HepG2 (cell line): ENCODE data around the gene CREBRF. TPM values are rescaled to one million over a fixed set of nuclear protein-coding genes. Genes with fewer than 3 reads are reported as not detected.
A peak's percentile ranks its signal among the peaks of the same experiment; 100 is the strongest.

Experiments used
- ATAC-seq: fragments of 200-7000 bp; cut with Tn5 transposase; 3 replicates; pipeline ENCODE4 v1.9.1; 2020; ENCODE audit warnings: mild to moderate bottlenecking, moderate library complexity
- BruUV-seq: library from RNA; stranded (reverse); fragments of 400-500 nt; replicated peaks from 2 replicates; lab custom pipeline; 2021; lab: Mats Ljungman, UMichigan
- CTCF ChIA-PET: fragments of 300-600 bp; formaldehyde crosslinking; extraction: SDS; loops from one replicate; lab custom pipeline; 2021; ENCODE audit warnings: low total read pairs, inconsistent platforms, low intra/inter-chr PET ratio; lab: Yijun Ruan, JAX
- POLR2A ChIA-PET: fragments of 350-600 bp; sonication (Branson Sonifier 250); formaldehyde crosslinking; loops from one replicate; lab custom pipeline; 2020; ENCODE audit warnings: antibody characterized with exemption, inconsistent platforms; lab: Yijun Ruan, JAX
- DNase-seq: peaks from one replicate; pipeline ENCODE4 v3.0.0-alpha.2; 2015; ENCODE audit warnings: low spot score
- FAIRE-seq: peaks from 3 replicates; lab custom pipeline; 2011; peaks lifted over from hg19 to GRCh38; lab: Jason Lieb, UNC
- H2AFZ ChIP-seq: one replicate; pipeline ENCODE4 v1.6.1; 2011; ENCODE audit warnings: low read length, inconsistent platforms
- H3K27ac ChIP-seq: fragments of 300-600 bp; 3 replicates; pipeline ENCODE4 v1.8.0; 2011; ENCODE audit warnings: mixed run types, mild to moderate bottlenecking, mixed read lengths, low read length, inconsistent platforms; ENCODE audit not compliant: insufficient read depth; ENCODE audit errors: extremely low read length
- H3K27me3 ChIP-seq, 2 experiments: fragments of 200-600 bp in 1 of 2; 2 replicates in 1 of 2; 3 replicates in 1 of 2; pipeline versions ENCODE4 v1.6.0 to v1.8.0; 2011; ENCODE audit warnings: low read length in 2 of 2, mild to moderate bottlenecking in 2 of 2, moderate library complexity in 2 of 2, inconsistent platforms in 1 of 2; ENCODE audit not compliant: insufficient read depth in 2 of 2, control insufficient read depth in 1 of 2
- H3K36me3 ChIP-seq, 2 experiments: fragments of 200-600 bp in 1 of 2; replicated peaks in 1 of 2; 2 replicates in 1 of 2; 3 replicates in 1 of 2; pipeline versions ENCODE4 v1.5.1 to v1.8.0; 2011; ENCODE audit warnings: low read length in 2 of 2, inconsistent platforms in 1 of 2; ENCODE audit not compliant: insufficient read depth in 2 of 2, control insufficient read depth in 1 of 2
- H3K4me1 ChIP-seq: 2 replicates; pipeline ENCODE4 v1.5.1; 2012; ENCODE audit warnings: low read length, inconsistent platforms; ENCODE audit not compliant: insufficient read depth
- H3K4me2 ChIP-seq: 2 replicates; pipeline ENCODE4 v1.6.0; 2011; ENCODE audit warnings: low read depth, low read length, inconsistent platforms
- H3K4me3 ChIP-seq, 3 experiments: fragments of 200-600 bp in 1 of 3; sonication (generic), shearing (Covaris generic) in 1 of 3; replicated peaks in 1 of 3; 2 replicates each; pipeline ENCODE4 v1.5.1; 2011 to 2016; ENCODE audit warnings: low read length in 3 of 3, inconsistent platforms in 2 of 3, low read depth in 2 of 3, mild to moderate bottlenecking in 2 of 3, control low read depth in 1 of 3, mixed read lengths in 1 of 3; ENCODE audit not compliant: insufficient read depth in 1 of 3
- H3K79me2 ChIP-seq: one replicate; pipeline ENCODE4 v1.6.1; 2011; ENCODE audit warnings: low read length, inconsistent platforms; ENCODE audit not compliant: insufficient read depth
- H3K9ac ChIP-seq: 2 replicates; pipeline ENCODE4 v1.6.0; 2011; ENCODE audit warnings: mild to moderate bottlenecking, low read depth, low read length, inconsistent platforms; ENCODE audit not compliant: insufficient read depth
- H3K9me3 ChIP-seq: 2 replicates; pipeline ENCODE4 v1.5.1; 2012; ENCODE audit warnings: mild to moderate bottlenecking, low read length
- H4K20me1 ChIP-seq: 2 replicates; pipeline ENCODE4 v1.6.0; 2011; ENCODE audit warnings: inconsistent platforms, mild to moderate bottlenecking, low read length, moderate library complexity; ENCODE audit not compliant: insufficient read depth
- NR2C2 ChIP-seq: sonication (generic); formaldehyde crosslinking; IDR thresholded peaks from 2 replicates; pipeline ENCODE4 v1.4.0; 2020; ENCODE audit warnings: missing genetic modification reagents, mild to moderate bottlenecking, moderate library complexity, borderline replicate concordance
- REXO4 ChIP-seq: sonication (generic); formaldehyde crosslinking; IDR thresholded peaks from 2 replicates; pipeline ENCODE4 v1.8.0; 2022; ENCODE audit warnings: missing genetic modification reagents, mild to moderate bottlenecking, borderline replicate concordance
- TCF7 ChIP-seq: sonication (generic); IDR thresholded peaks from 2 replicates; pipeline ENCODE4 v1.6.1; 2016; ENCODE audit warnings: antibody characterized with exemption, low read depth
- ZHX2 ChIP-seq, 2 experiments: sonication (generic) in 1 of 2; formaldehyde crosslinking in 1 of 2; IDR thresholded peaks; 2 replicates each; pipeline versions ENCODE4 v1.6.1 to v1.9.0; 2014 to 2022; ENCODE audit warnings: antibody characterized with exemption in 1 of 2, borderline replicate concordance in 1 of 2, inconsistent platforms in 1 of 2, low read depth in 1 of 2, missing genetic modification reagents in 1 of 2
- ZNF331 ChIP-seq: sonication (generic); formaldehyde crosslinking; IDR thresholded peaks from 2 replicates; pipeline ENCODE4 v1.4.0; 2020; ENCODE audit warnings: missing genetic modification reagents
- ZNF629 ChIP-seq: sonication (generic); formaldehyde crosslinking; conservative IDR thresholded peaks from 2 replicates; pipeline ENCODE4 v1.5.0; 2020; ENCODE audit warnings: missing genetic modification reagents
- ZSCAN29 ChIP-seq: sonication (generic); formaldehyde crosslinking; conservative IDR thresholded peaks from 2 replicates; pipeline ENCODE4 v1.4.0; 2020; ENCODE audit warnings: mild to moderate bottlenecking, missing genetic modification reagents
- whole genome bisulfite sequencing: methylation state at CpG from one replicate; pipeline ENCODE4 v1.1.6; 2017; ENCODE audit warnings: low lambda C conversion rate; 5-methylcytosine and 5-hydroxymethylcytosine counted together
- in situ Hi-C: cut with HindIII; loops from 2 replicates; pipeline ENCODE4 v1.10.0; 2017; ENCODE audit warnings: low pct_unique_long_range_greater_than_20kb; ENCODE audit not compliant: extremely low pct_ligation_motif_present
- intact Hi-C: fragments of 100-400 bp; cut with micrococcal nuclease; formaldehyde crosslinking; loops from one replicate; pipeline ENCODE4 v1.10.0; 2022; ENCODE audit not compliant: unreplicated experiment
- polyA plus RNA-seq, 8 experiments: library from polyadenylated mRNA; depleted of rRNA in 3 of 8; stranded (reverse) in 7 of 8; unstranded in 1 of 8; fragments of >200 nt; fragmentation: Illumina TruSeq in 4 of 8; extraction: Trizol in 4 of 8; gene quantifications; 2 replicates each; pipeline versions ENCODE4 v1.2.1 to v1.2.3, GENCODE V29; 2011 to 2016; ENCODE audit warnings: low read depth in 4 of 8, missing spikeins in 1 of 8, mixed read lengths in 1 of 8; ENCODE audit not compliant: insufficient read depth in 1 of 8
- total RNA-seq, 5 experiments: library from RNA; depleted of rRNA; stranded (reverse); fragments of >200 nt; fragmentation: Illumina TruSeq; extraction: Trizol; gene quantifications; 2 replicates each; pipeline ENCODE4 v1.2.3, GENCODE V29; 2016; ENCODE audit warnings: low read depth in 1 of 5

CREBRF gene
- total and polyA plus RNA-seq, 2 of the 13 experiments (the other 11 are each of a cell fraction or from before 2014, with no cell fraction given): 4.5 to 10.2 TPM

GRCh38 chr5:173175523-173175922, 119.4 kb downstream of the CREBRF start (continued):
- TF ChIP-seq ZHX2 (IDR thresholded peaks at IDR 0.05; ENCODE audit: low read depth): no peak
- TF ChIP-seq ZHX2 (CRISPR knock-in tag; IDR thresholded peaks at IDR 0.05; ENCODE audit: borderline replicate concordance): no peak
- no peak for TF ChIP-seq TCF7
- TF ChIP-seq ZSCAN29 (CRISPR knock-in tag): no peak
- TF ChIP-seq REXO4: no peak

- H3K27me3 ChIP-seq: peaks cover 2 to 38% of the 10 kb centered on the region in 2 experiments
- H3K4me1 ChIP-seq: 0 out of 2 replicates have a peak, but pooled peaks cover 7% of the 10 kb centered on the region
- no TSS peak for BruUV-seq
- ChIA-PET CTCF (no interaction called here), POLR2A (no interaction called here)
- no peak overlapping the region for H3K27ac ChIP-seq
- no peaks in the 10 kb centered on the region for H4K20me1 ChIP-seq
- no peak for DNase-seq
- in situ Hi-C loops: no loop called here
- H3K36me3 ChIP-seq: no peaks in the 10 kb centered on the region
- 54% methylated on average over 12 of the region's 12 CpGs for WGBS
- H3K4me2 ChIP-seq: no peak overlapping the region
- H3K79me2 ChIP-seq: no peaks in the 10 kb centered on the region
- FAIRE-seq: no peak
- H3K9ac ChIP-seq: no peak overlapping the region
- no peak for ATAC-seq
- intact Hi-C loops: no loop called here
- no peak overlapping the region for H2AFZ ChIP-seq
- TF ChIP-seq NR2C2 (no peak), ZNF331 (CRISPR knock-in tag) (peak; percentile 40; the same call in 1 of the 2 replicates), ZNF629 (no peak)
- H3K9me3 ChIP-seq: no peaks in the 10 kb centered on the region
- no peak overlapping the region; a peak in 1 of 6 replicates for H3K4me3 ChIP-seq
Observed at GRCh38 chr5:173178369-173178910, 122.3 kb downstream of the CREBRF start.
